ENCODE measurements around the gene EHBP1.

EHBP1 gene

DNA sequence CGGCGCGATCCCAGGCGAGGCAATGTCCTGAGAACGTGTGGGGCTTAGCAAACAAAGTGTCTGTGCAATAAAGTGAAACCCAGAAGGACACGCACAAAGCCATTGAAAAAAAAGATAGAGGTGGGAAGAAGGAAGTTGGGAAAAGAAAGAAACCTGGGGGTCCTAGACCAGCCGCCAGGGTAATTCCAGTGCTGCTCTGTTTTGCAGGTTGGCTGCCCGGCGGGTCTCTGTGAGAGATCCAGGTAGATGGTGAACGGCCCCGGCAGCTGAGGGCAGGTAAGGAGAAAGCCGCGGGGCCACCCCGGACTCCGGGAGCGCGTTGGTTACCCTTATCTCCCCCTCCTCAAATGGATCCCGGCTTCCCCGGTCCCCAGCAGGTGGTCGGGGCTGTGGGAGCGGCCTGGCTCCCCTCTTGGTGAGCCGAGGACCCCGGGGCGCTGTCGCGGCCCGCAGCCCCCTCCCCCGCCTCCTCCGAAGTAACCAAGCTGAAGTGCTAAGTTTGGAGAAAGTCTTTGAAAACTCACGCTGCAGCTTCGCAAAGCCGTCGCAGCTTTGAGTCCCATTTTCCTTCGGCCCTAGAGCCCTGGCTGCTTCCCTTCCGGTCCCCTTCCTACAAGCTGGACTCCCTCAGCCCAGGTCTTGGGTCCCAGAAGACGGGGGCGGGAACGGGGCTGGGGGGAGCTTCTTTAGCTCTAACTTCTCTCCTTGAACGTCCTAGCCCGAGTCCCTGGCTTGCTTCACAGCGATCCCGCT lies 345.7 kb downstream of the EHBP1 start:
- no peak for DNase-seq (ENCODE audit: low read depth in 2 of 2)

DNA sequence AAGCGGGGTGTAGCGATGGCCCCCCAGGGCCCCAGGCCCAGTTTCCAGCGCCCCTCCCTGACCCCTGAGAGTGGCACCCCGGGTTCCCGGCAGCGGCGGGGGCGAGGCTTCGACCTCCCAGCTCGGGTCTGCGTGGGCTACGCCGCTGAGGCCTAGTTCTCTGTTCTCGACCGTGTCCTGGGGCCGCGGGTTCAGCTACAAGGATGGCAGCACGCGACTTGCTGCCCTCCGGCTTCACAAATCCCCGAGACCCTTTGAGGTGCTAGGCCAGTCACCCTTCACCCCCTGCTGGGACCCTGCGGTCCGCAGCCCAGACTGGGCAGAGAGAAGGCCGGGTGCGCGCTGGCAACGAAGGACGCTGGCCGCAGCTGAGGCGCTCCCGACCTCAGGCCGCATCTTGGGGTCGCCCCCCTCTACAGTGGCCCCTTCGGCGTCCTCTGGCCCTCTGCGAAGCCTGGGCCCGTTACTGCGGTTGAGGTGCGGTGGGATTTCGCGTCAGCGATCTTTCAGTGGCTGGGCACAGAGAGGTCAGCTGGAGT lies 346.4 kb downstream of the EHBP1 start:
- no peak for DNase-seq (ENCODE audit: low read depth in 2 of 2)

DNA sequence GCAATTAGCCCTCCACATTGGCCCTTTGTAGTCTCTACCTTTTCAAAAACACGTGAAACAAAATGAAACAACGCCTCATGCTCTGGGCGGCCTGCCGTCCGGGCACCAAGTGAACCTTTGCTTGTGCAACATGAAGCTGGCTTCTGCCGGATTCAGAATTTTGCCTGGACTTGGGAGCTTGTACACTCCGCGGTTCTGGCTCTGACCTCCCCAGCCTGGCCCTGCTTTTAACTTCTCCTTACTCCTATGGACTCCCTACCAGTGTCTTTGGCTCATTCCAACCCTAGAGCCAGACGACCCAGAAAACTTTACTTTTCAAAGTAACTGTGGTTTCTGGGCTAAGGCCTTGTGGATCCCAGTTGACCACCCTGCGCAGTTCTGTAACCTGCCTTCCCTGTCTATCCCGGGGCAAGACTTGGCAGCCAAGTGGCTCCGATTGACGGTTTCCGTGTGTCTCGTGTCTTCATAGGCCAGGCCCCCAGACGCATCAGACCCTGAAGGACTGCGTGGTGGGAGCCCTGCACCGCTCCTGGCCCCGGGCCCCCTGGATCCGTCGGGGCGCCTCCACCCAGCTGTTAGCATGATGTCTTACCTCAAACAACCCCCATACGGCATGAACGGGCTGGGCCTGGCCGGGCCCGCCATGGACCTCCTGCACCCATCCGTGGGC lies 347.0 kb downstream of the EHBP1 start:
- no peak for DNase-seq (ENCODE audit: low read depth in 2 of 2)

DNA sequence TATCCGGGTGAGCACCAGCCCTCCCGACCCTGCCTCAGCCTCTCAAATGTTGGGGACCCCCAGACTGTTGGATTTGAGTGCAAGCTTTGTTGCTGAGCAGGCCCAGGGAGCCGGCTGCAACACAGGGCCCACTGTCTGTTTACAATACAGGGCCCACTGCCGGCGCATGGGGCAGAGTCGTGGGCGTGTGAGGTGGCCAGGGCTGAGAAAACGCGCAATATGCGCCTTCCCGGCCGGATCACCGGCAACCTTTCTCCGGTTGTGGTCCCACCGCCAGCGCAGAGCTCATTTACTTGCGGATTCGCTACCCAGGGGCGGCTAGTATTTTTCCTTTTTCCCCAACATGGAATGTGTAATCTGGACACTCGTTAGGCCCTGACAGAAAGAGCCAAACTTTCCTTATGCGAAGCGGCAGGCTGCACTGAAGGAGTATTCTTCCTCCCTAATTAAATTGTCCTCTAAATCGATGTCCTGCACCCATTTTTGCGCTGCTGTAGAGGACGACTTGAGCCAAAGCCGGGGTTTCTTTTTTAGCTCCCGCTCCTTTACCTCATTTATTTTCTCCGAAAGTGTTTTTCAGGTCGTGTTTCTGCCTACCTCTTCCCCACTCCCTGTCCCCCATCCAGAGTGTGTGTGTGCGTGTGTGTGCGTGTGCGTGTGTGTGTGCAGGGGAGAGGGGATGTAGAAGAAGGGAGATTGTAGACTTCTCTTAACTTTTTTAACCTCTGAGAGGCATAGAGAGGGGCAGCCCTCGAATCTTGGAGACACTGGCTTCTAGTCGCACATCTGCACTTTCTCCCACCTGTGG lies 347.8 kb downstream of the EHBP1 start:
- DNase-seq (ENCODE audit: low read depth in 2 of 2) = no peak

DNA sequence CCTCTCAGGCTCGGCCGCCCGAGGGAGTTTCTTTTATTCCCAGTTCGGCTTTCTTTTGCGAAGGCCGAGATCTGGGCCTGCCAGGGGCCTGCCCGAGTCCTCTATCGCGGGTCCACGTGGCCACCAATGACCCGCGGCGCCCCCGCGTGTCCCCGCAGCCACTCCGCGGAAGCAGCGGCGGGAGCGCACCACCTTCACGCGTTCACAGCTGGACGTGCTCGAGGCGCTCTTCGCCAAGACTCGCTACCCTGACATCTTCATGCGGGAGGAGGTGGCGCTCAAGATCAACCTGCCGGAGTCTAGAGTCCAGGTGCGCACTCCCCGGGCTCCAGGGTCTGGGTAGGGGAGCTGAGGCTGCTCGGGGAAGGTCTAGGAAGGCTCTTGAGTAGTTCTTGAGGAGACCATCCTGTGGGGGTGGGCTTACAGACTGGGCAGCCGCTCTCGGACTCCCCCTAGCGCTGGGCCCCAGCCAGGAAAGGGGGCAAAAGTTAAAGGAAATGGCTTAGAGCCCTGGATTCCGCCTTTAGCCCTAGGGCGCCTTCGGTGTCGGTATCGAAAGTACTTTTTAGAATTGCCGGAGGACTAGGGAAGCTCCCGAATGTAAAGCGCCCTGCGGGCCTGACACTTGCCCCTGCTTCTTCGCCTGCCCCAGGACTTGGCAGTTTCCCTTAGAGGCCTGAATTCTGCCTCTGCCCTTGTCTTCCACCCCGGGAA lies 348.5 kb downstream of the EHBP1 start:
- DNase-seq (ENCODE audit: low read depth in 2 of 2) = no peak

DNA sequence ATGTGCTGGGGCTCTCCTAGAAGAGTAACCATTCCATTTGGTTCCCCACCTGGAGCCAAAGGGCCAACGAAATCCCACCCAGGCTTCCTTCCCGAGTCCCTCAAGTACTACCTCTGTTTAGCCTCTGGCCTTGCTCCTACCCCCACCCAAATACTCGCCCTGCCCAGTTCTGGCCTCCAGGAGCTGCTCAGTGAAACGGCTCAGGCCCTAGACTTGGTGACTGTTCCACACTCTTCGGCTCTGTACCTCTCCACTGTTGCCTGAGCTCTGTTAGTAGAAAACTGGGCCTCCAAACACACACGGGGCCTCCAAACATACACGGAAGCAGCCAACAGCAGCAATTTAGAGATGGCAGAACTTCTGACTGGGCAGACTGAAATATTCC lies 349.3 kb downstream of the EHBP1 start:
- no peak for DNase-seq (ENCODE audit: low read depth in 2 of 2)

DNA sequence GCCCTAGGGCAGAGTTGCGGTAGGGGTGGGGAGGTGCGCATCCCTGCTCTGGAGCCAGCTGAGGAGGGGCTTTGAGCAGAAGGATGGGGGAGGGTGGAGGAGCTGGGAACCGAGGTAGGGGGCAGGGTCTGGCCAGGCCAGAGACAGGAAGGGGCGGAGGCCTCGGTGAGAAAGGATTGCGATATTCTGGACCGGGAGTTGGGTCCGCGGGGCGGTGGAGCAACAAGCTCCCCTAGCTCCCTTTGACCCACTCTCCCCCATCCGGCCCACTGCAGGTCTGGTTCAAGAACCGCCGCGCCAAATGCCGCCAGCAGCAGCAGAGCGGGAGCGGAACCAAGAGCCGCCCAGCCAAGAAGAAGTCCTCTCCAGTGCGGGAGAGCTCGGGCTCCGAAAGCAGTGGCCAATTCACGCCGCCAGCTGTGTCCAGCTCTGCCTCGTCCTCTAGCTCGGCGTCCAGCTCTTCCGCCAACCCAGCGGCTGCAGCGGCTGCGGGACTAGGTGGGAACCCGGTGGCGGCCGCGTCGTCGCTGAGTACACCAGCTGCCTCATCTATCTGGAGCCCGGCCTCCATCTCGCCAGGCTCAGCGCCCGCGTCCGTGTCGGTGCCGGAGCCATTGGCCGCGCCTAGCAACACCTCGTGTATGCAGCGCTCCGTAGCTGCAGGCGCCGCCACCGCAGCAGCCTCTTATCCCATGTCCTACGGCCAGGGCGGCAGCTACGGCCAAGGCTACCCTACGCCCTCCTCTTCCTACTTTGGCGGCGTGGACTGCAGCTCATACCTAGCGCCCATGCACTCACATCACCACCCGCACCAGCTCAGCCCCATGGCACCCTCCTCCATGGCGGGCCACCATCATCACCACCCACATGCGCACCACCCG lies 350.0 kb downstream of the EHBP1 start:
- DNase-seq (ENCODE audit: low read depth in 2 of 2) = no peak

DNA sequence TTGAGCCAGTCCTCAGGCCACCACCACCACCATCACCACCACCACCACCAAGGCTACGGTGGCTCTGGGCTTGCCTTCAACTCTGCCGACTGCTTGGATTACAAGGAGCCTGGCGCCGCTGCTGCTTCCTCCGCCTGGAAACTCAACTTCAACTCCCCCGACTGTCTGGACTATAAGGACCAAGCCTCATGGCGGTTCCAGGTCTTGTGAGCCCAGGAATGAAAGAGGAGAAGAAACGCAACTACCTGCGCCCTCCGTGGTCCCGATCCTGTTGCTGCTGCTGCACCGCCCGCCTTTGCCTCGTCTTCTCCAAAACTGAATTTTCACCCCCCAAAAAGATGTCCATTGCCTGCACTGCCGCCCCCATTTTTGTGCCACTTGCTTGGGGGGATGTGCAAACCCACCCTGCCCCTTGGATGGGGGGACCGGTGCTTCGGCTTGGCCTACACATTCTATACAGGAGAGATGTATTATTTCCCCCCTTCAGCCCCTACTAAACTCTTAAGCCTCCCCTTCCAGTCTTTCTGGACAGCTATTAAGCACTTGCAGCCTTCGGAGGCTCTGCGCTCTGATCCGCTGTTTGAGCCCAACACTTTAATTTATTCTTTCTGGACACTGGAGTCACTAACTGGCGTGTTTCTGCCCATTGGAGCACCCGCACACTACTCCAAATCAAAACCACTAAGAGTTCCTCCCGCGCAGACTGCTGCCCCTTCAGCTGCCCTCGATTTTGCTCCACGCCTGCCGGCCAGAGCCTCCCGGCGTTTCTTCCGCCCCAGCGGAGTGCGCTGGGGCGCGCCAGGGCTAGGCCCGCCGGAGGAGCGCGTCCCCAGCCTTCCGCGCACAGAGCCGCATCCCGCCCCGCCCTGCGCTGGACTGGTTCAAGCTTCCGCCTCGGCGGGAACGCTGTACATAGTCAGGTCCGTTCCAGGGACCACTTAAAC lies 350.9 kb downstream of the EHBP1 start:
- no peak for DNase-seq (ENCODE audit: low read depth in 2 of 2)

DNA sequence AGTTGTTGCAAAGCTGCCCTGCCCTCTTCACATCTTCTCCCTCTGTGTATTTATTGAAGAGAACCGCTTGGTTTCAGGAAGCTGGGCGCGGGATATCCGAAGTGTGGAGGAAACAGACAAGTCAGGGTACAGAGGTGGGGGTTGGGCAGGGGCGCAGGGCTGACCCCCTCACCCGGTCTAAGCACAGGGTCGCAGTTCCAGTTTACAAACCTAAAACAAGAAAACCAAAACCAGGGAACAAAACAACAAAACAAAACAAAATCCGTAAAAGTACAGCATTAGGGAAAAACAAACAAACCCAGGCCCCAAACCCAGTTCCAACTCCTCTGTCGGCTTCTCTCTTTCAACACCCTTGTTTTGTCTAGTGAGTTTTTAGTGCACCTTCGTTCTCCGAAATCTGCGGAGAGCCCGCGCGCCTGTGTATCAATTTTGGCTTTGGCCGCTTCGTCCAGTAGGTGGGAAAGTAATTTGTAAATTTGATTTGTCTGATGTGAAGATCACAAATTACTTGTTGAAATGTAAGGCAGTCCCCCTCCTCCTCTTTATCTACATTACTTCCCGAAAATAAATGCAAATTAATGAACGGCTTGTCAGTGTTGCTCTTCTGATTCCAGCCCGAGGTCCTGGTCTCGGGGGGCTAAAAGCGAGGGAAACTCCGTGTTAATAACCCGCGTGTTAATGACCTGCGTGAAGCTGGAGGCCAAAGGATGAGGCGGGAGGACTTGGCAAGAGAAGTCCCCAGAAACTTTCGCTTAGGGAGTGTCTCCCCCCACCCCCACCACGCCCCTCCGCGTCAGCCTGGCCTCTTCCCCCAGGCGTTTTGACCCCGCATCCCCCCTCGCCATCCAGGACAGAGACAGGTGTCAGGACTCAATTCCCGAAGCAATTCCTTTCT lies 352.0 kb downstream of the EHBP1 start:
- no peak for DNase-seq (ENCODE audit: low read depth in 2 of 2)

DNA sequence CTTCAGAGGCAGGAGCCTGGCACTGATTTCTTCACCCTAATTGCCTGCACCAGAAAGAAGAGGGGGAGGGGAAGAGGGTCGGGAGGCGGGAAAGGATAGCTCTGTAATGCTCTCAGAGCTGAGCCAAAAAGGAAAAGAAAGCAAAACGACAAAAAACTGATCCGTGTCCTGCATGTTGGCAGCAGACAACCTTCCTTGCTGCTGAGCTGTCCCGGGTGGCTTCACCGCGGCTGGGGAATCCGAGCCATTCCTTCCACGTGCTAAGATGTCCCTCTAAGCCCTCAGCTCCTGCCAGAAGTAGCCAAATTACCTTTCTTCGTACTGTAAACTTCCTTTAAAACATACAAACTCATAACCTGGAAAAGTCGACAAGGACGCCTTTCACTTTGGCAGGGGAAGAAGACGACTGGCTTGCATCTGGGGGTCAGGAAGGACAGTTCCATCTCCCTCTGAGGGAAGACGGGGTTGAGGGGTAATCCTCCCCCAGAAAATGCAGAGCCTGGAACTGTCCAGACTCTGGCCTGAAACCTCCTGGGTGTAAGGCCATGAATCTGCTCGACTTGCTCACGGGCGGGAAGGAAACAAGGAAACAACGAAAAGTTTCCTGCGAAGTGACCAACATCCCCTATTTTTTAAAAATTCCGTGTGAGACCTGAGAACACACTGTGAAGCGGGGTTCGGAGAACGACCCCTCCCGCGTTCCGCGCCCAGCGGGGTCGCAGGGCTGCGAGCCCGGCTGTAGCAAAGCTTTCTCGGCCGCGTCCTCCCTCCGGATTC lies 352.8 kb downstream of the EHBP1 start:
- DNase-seq (ENCODE audit: low read depth in 2 of 2) = no peak

DNA sequence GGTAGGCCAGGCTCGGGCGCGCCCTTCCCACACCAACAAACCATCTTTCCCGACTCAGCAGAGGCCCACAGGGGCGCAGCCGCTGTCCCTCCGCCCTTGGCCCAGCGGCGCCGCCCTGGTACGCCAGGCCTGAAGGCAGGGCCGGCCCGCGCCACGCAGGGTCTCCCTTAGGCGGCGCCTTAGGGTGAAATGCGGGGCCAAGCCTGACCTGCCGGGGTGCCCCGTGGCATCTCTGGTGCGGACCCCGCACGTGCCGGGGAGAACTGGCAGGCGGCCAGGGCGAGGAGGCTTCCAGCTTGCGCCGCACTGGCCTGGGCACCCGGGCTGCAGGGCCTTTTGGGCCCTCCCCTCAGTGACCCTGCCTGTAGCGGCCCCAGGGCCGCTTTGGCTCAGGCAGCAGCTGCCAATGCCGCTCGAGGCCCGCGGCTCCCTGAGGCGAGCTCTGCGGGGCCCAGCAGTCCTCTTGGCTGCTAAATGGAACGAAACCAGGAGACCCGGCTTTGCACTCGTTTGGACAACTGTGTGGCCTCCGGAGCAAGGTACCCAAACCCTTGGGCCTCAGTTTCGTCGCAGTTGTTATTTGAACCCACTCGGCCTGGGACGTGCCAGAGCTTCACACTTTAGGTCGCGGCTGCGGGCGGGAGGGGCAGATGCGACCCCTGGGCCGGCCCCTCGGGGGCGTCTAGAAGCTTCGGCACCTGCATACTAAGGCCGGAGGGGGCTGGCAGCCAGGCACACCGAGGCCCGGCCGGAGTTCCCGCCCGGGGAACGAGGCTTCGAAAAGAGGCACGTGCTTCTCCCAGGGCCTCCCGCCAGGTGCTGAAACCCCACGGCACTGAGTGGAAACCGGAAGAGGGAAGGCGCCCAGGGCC lies 353.6 kb downstream of the EHBP1 start:
- DNase-seq (ENCODE audit: low read depth in 2 of 2) = no peak

DNA sequence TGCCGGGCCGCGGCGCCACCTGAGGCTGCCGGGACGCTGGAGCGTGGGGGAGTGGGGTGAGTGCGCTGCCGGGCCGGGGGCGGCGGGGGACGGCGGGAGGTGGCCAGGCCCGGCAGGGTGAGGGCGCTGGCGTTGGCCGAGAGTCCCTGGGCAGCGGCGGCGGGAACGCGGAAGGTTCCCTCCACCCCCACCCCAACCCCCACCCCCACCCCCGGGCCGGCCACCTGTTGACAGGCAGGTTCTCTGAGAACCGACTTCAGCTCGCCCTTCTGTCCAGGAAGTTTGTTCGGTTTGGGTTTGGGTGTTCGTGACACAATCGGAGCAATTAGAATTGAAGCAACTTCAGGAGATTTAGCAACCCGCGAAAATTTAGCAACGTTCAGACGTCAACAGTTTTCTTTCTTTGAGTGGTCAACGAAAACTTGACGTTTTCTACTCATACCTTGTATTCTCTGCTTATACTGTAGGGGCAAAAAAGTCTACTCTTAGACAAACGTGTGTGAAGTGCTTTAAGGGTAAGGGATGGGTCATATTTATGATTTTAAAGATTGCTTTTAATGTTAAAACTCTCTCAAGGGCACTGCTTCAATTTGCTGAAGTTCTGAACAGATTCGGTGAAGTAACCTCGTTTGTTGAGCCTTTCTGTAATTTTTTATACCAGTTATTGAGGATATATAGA lies 354.4 kb downstream of the EHBP1 start:
- DNase-seq (ENCODE audit: low read depth in 2 of 2) = no peak

DNA sequence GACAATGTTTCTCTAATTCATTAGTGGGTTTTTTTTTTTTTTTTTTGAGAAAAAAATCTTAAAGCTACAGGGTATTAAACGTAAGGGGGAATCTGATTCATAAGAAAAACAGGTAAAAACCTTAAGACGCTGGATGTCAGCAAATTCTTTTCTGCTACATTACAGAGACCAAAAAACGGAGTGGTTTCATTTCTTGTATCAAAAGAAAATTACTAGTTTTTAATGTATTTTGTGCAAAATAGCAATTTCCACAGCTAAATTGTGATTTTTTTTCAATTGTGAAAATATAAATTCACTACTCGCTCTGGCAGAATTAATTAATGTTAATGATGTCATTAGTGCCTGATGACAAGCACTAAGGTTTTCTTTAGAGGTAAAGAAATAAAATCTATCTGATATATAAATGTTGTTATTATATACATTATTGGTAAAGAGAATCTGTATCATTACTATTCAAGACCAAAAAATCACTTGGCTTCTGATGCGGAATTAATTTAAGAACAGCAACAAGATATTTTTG lies 355.0 kb downstream of the EHBP1 start:
- no peak for DNase-seq (ENCODE audit: low read depth in 2 of 2)

DNA sequence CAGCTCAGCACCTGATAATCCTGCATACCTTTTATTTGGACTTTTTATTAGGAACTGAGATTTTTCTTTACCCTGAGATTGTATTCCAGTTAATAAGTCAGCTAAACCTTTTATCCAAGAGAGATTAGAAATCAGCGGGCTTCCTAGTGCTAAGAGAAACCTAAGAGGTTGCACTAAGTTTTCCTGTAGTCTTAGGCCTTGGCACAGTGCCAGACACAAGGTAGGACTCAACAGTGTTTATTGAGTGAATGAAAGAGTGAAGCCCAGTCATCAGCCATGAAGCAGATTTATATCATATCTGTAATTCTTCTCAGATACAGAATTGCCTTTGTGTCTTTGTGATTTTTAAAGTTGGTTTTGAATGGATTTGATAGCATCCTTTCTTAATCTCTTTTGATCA lies 358.7 kb downstream of the EHBP1 start:
- no peak for DNase-seq (ENCODE audit: low read depth in 2 of 2)

DNA sequence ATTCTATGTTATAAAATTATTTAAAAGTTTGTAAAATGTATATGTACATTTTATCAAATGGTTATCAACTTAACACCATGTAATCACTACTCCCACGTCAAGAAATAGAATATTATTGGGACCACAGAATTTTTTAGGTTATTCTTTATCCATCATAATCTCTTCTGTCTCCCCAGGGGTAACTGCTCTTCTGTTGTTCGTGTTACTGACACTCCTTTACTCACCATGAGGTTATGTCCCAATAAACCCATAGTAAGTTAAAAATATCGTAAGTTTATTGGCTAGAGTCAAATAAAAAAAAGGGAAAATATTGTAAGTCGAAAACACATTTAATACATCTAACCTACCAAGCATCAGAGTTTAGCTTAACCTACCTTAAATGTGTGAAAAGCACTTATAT lies 359.1 kb downstream of the EHBP1 start:
- DNase-seq (ENCODE audit: low read depth in 2 of 2) = no peak

DNA sequence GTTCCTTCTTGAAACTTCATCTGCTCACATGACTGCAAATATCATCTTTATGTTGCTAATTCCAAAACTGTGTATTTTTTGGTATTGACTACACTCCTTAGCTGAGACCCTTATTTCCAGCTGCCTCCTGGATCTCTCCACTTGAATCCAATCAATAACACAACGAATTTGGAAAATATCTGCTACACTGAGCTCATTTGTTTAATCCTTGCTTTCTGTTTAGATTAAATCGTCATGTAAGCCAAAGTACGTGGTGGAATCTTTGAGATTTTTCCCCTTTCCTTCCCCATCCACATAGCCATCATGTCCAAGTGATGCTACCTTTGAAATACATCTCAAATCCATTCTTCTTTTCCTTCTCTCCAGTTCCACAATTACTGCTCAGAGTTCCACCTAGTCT lies 360.8 kb downstream of the EHBP1 start:
- DNase-seq (ENCODE audit: low read depth in 2 of 2) = no peak

Data from stimulated activated CD8-positive, alpha-beta memory T cell treated with anti-CD3 and anti-CD28 coated beads, Interleukin-15, amount 100 ng/mL, for 4 hours (primary cell).